HG03575 (cell line): Measurements from ENCODE around the gene ENDOG.
"Not testable (repeated sequence)": the region's sequence is repeated elsewhere in the genome, so short reads cannot be mapped to it uniquely, and the experiment has no call there.

Experiments
- ATAC-seq: cut with Tn5 transposase; IDR thresholded peaks from one replicate; pipeline ENCODE4 v1.9.1; 2021; ENCODE audit not compliant: unreplicated experiment, insufficient number of reproducible peaks, low FRiP score; ENCODE audit errors: extremely low read depth

Gene ENDOG

GRCh38 chr9:128794961-128795360 is 23.3 kb upstream of the ENDOG start:
- not testable (repeated sequence) for ATAC-seq

- no peak for ATAC-seq
These were observed 19.4 kb upstream of the ENDOG start for GRCh38 chr9:128798896-128799295.

GRCh38 chr9:128800061-128800460 is 18.2 kb upstream of the ENDOG start:
- no peak for ATAC-seq

GRCh38 chr9:128802482-128802881 is 15.8 kb upstream of the ENDOG start:
- no peak for ATAC-seq

GRCh38 chr9:128805661-128806060 is 12.6 kb upstream of the ENDOG start:
- no peak for ATAC-seq

- no peak for ATAC-seq
These were observed 10.5 kb upstream of the ENDOG start for GRCh38 chr9:128807827-128808226.

- no peak for ATAC-seq
These were observed 9.8 kb upstream of the ENDOG start for GRCh38 chr9:128808543-128808942.

- ATAC-seq: no peak
These were observed 9.2 kb upstream of the ENDOG start for GRCh38 chr9:128809036-128809599.

- no peak for ATAC-seq
These were observed 8.5 kb upstream of the ENDOG start for GRCh38 chr9:128809831-128810230.

- ATAC-seq: no peak
These were observed 7.4 kb upstream of the ENDOG start for GRCh38 chr9:128810873-128811272.

- no peak for ATAC-seq
These were observed 777 bp downstream of the ENDOG start for GRCh38 chr9:128818839-128819715.

- no peak for ATAC-seq
These were observed 1.7 kb downstream of the ENDOG start for GRCh38 chr9:128819716-128820664.

- ATAC-seq: no peak
These were observed 2.6 kb downstream of the ENDOG start for GRCh38 chr9:128820665-128821583.

GRCh38 chr9:128821584-128822406 is 3.5 kb downstream of the ENDOG start:
- ATAC-seq: no peak

- no peak for ATAC-seq
These were observed 4.2 kb downstream of the ENDOG start for GRCh38 chr9:128822407-128823042.

GRCh38 chr9:128823362-128823902 is 5.1 kb downstream of the ENDOG start:
- no peak for ATAC-seq

- no peak for ATAC-seq
These were observed 5.7 kb downstream of the ENDOG start for GRCh38 chr9:128823903-128824406.
